Mesodermal cell (in vitro differentiated cells): Measurements from ENCODE around the gene CAMK2G.

Source experiments
- H3K27ac ChIP-seq: 2 replicates; pipeline ENCODE4 v1.7.0; 2013; ENCODE audit warnings: mild to moderate bottlenecking, low read depth, low read length, moderate library complexity; ENCODE audit not compliant: severe bottlenecking
- H3K36me3 ChIP-seq: 2 replicates; pipeline ENCODE4 v1.7.1; 2013; ENCODE audit warnings: mild to moderate bottlenecking, low read length, moderate library complexity; ENCODE audit not compliant: control insufficient read depth, insufficient read depth
- H3K4me1 ChIP-seq: one replicate; pipeline ENCODE4 v1.7.1; 2013; ENCODE audit warnings: mild to moderate bottlenecking, low read length; ENCODE audit not compliant: insufficient read depth, control insufficient read depth, poor library complexity, severe bottlenecking
- H3K4me3 ChIP-seq: 2 replicates; pipeline ENCODE4 v1.7.0; 2013; ENCODE audit warnings: low read length, control low read depth, mild to moderate bottlenecking; ENCODE audit not compliant: insufficient read depth, poor library complexity, severe bottlenecking; ENCODE audit errors: extremely low read depth
- H3K9me3 ChIP-seq: 2 replicates; pipeline ENCODE4 v1.7.1; 2013; ENCODE audit warnings: mild to moderate bottlenecking, low read length, moderate library complexity; ENCODE audit not compliant: control insufficient read depth
- WGBS, 2 experiments: methylation state at CpG; one replicate each; pipeline ENCODE4 v1.1.5; 2013; ENCODE audit warnings: missing lambda C conversion rate in 2 of 2; ENCODE audit not compliant: insufficient coverage in 2 of 2; 5-methylcytosine and 5-hydroxymethylcytosine counted together

The CAMK2G gene

DNA sequence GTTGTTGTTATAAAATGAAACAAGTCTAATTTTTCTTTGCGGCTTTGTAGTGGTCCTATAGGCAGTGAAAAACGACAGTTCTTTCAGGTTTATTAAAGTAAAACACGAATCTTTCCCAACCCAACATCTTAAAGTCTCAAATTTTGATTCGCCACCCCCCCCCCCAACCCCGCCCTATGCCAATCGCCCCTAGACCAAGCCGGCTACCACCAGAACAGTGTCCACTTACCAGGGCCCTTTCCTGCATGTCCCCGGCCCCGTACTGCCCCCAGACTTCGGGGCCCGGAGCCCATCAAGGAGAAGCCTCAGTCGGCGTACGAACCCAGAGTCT is 92.8 kb downstream of the CAMK2G start:
- WGBS, 2 experiments, result 0% methylated on average over 10 of the region's 14 CpGs
- H3K27ac ChIP-seq, result peak overlapping the region; percentile 86
- H3K36me3 ChIP-seq, result peaks cover 53% of the 10 kb centered on the region

DNA sequence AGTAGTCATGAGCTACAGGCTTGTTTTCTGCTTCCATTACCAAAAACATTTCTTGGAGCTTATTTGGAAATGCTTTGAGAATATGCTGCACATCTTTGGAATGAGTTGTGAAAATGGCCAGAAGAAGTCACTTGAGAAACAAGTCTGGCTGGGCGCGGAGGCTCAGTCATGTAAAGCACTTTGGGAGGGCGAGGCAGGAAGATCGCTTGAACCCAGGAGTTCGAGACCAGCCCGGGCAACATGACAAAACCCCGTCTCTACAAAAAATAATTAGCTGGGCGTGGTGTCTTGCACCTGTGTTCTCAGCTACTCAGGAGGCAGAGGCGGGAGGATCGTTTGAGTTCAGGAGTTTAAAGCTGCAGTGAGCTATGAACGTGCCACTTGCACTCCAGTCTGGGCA is 93.4 kb downstream of the CAMK2G start:
- 53 to 55% methylated on average over 10 to 11 of the region's 11 CpGs for WGBS, 2 experiments
- Histone ChIP-seq H3K4me1 (peaks cover 17% of the 10 kb centered on the region), H3K4me3 (peak overlapping the region; percentile 91), H3K9me3 (no peaks in the 10 kb centered on the region), H3K36me3 (peaks cover 57% of the 10 kb centered on the region), H3K27ac (peak overlapping the region; percentile 86)

More for the DNA sequence above, 92.8 kb downstream of the CAMK2G start:
- Histone ChIP-seq H3K9me3 (no peaks in the 10 kb centered on the region), H3K4me3 (peak overlapping the region; percentile 91), H3K4me1 (peaks cover 17% of the 10 kb centered on the region)

GRCh38 chr10:73780301-73780700 is 94.1 kb downstream of the CAMK2G start:
- H3K4me1 ChIP-seq, result peaks cover 17% of the 10 kb centered on the region
- no peak overlapping the region for H3K27ac ChIP-seq
- H3K9me3 ChIP-seq, result no peaks in the 10 kb centered on the region
- 100% methylated on average over 1 to 3 of the region's 5 CpGs for WGBS, 2 experiments
- H3K36me3 ChIP-seq, result peaks cover 63% of the 10 kb centered on the region
- peak overlapping the region; percentile 91 for H3K4me3 ChIP-seq

DNA sequence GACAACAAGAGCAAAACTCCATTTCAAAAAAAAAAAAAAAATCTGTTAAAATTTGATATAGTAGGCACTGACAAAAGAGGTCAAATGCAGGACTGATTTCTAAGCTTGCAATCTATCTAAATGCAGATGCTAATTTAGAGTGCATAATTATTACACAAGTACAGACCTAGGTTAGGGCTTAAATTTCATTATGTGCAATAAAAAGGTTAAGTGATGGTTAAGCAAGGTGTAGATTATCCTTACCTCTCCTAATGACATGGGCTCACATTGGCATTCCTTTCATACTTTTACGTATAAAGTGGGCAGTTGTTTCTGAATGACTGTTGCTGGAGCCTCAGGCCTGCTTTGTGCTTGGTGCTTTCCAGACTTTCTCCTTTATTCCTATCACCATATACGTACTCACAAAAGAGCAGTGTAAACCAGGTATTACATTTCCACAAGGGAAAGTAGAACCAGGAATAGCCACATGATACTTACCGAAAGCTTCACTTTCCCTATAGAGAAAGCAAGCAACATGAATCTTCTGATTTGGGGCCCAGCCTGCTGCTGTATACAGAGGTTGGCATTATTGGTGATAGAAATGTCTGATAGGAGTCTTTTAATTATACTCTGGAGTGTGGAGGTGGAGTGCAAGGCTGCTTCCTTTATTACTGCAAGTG is 94.7 kb downstream of the CAMK2G start:
- H3K27ac ChIP-seq, result no peak overlapping the region
- H3K4me1 ChIP-seq, result peaks cover 22% of the 10 kb centered on the region
- 86 to 100% methylated on average over 1 to 2 of the region's 3 CpGs for WGBS, 2 experiments
- H3K9me3 ChIP-seq, result no peaks in the 10 kb centered on the region
- H3K4me3 ChIP-seq, result no peak overlapping the region
- H3K36me3 ChIP-seq, result peaks cover 69% of the 10 kb centered on the region

GRCh38 chr10:73779018-73779417 is 95.3 kb downstream of the CAMK2G start:
- no peaks in the 10 kb centered on the region for H3K9me3 ChIP-seq
- peaks cover 76% of the 10 kb centered on the region for H3K36me3 ChIP-seq
- 100% methylated on average over 2 to 3 of the region's 5 CpGs for WGBS, 2 experiments
- H3K27ac ChIP-seq, result no peak overlapping the region
- peaks cover 25% of the 10 kb centered on the region for H3K4me1 ChIP-seq
- H3K4me3 ChIP-seq, result no peak overlapping the region

- Histone ChIP-seq H3K4me3 (peak overlapping the region; percentile 67), H3K36me3 (peaks cover 83% of the 10 kb centered on the region), H3K9me3 (no peaks in the 10 kb centered on the region), H3K4me1 (peaks cover 14% of the 10 kb centered on the region), H3K27ac (no peak overlapping the region)
- WGBS, 2 experiments, result 67 to 89% methylated on average over 1 of the region's 5 CpGs
Observed at GRCh38 chr10:73774637-73775036, 99.7 kb downstream of the CAMK2G start.

DNA sequence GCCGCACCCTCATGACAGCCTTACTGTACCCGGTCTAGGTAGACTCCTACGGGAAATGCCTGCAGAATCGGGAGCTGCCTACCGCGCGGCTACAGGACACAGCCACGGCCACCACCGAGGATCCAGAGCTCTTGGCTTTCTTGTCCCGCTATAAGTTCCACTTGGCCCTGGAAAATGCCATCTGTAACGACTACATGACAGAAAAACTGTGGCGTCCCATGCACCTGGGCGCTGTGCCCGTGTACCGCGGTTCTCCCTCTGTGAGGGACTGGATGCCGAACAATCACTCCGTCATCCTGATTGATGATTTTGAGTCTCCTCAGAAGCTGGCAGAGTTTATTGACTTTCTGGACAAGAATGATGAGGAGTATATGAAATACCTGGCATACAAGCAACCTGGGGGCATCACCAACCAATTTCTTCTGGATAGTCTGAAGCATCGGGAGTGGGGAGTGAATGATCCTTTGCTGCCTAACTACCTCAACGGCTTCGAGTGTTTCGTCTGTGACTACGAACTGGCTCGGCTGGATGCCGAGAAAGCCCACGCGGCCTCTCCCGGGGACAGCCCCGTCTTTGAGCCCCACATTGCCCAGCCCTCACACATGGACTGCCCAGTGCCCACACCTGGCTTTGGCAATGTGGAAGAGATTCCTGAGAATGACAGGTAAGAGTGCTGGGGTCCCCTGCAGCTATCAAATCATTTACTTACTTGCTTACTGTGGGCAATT is 101.0 kb downstream of the CAMK2G start:
- peaks cover 14% of the 10 kb centered on the region for H3K4me1 ChIP-seq
- H3K27ac ChIP-seq, result peak overlapping the region; percentile 86
- peaks cover 83% of the 10 kb centered on the region for H3K36me3 ChIP-seq
- 22 to 23% methylated on average over 25 to 29 of the region's 29 CpGs for WGBS, 2 experiments
- H3K9me3 ChIP-seq, result no peaks in the 10 kb centered on the region
- H3K4me3 ChIP-seq, result peak overlapping the region; percentile 67

DNA sequence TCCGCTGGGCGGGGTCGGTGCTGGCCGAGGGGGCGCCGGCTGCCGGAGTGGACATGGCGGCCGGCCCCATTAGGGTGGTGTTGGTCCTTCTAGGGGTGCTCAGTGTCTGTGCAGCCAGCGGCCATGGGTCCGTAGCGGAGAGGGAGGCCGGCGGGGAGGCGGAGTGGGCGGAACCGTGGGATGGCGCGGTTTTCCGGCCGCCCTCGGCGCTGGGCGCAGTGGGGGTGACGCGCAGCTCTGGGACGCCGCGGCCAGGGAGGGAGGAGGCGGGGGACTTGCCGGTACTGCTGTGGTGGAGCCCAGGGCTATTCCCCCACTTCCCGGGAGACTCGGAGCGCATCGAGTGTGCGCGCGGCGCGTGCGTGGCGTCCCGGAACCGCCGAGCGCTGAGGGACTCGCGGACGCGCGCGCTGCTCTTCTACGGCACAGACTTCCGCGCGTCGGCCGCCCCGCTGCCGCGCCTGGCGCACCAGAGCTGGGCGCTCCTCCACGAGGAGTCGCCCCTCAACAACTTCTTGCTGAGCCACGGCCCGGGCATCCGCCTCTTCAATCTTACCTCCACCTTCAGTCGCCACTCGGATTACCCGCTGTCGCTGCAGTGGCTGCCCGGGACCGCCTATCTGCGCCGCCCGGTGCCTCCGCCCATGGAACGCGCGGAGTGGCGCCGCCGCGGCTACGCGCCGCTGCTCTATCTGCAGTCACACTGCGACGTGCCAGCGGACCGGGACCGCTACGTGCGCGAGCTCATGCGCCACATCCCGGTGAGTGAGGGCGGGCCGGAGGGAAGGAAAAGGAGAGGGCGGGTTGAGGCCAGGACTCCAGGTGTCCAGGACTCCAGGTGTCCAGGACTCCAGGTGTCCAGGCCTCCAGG is 101.8 kb downstream of the CAMK2G start:
- peak overlapping the region; percentile 86 for H3K27ac ChIP-seq
- H3K4me1 ChIP-seq, result peaks cover 14% of the 10 kb centered on the region
- WGBS, 2 experiments, result 0% methylated on average over 49 to 92 of the region's 101 CpGs

DNA sequence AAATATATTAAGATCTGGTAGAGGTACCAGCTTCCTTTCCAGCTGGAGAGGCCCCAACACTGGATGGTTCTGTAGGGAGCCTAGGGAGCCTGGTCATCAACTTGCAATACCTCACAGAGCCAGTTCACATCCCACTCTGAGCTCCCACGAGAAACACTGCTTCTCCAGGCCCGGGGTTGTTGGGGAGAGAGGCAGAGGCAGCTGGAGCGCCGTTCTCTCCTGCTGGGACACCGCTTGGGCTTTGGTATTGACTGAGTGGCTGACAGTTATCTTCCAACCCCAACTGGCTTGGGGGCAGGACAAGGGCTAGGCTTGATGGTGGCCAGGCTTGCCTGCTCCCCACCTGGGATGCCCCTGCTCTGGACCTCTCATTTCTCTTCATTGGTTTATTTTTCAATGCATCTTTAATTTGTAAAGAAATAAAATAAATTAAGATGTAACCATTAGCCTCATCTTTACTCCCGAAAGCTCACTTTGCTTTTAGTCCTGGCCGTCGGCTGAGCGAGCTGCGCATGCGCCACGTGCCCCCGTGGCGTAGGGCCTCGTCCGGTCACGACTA is 102.6 kb downstream of the CAMK2G start:
- Histone ChIP-seq H3K4me1 (peaks cover 16% of the 10 kb centered on the region), H3K4me3 (peak overlapping the region; percentile 67), H3K36me3 (peaks cover 83% of the 10 kb centered on the region), H3K9me3 (no peaks in the 10 kb centered on the region), H3K27ac (peak overlapping the region; percentile 86)
- WGBS, 2 experiments, result 16 to 24% methylated on average over 6 to 16 of the region's 17 CpGs

More for the DNA sequence above, 101.8 kb downstream of the CAMK2G start:
- H3K36me3 ChIP-seq, result peaks cover 83% of the 10 kb centered on the region
- no peaks in the 10 kb centered on the region for H3K9me3 ChIP-seq
- H3K4me3 ChIP-seq, result peak overlapping the region; percentile 67

- H3K36me3 ChIP-seq, result peaks cover 85% of the 10 kb centered on the region
Observed at GRCh38 chr10:73769396-73769795, 105.0 kb downstream of the CAMK2G start.

More at GRCh38 chr10:73769396-73769795, 105.0 kb downstream of the CAMK2G start:
- peaks cover 13% of the 10 kb centered on the region for H3K4me1 ChIP-seq
- 98 to 100% methylated on average over 5 of the region's 5 CpGs for WGBS, 2 experiments
- H3K4me3 ChIP-seq, result no peak overlapping the region
- no peaks in the 10 kb centered on the region for H3K9me3 ChIP-seq
- H3K27ac ChIP-seq, result no peak overlapping the region
